Activated naive CD4-positive, alpha-beta T cell (primary cell): ENCODE measurements around the gene PAX6.

Experiments used
- DNase-seq, 4 experiments: peaks; one replicate each; lab custom pipeline; 2025; lab: John Stamatoyannopoulos, UW

Gene PAX6

GRCh38 chr11:31798057-31798553, 13.0 kb downstream of the PAX6 start:
- DNase-seq: no peak

DNA sequence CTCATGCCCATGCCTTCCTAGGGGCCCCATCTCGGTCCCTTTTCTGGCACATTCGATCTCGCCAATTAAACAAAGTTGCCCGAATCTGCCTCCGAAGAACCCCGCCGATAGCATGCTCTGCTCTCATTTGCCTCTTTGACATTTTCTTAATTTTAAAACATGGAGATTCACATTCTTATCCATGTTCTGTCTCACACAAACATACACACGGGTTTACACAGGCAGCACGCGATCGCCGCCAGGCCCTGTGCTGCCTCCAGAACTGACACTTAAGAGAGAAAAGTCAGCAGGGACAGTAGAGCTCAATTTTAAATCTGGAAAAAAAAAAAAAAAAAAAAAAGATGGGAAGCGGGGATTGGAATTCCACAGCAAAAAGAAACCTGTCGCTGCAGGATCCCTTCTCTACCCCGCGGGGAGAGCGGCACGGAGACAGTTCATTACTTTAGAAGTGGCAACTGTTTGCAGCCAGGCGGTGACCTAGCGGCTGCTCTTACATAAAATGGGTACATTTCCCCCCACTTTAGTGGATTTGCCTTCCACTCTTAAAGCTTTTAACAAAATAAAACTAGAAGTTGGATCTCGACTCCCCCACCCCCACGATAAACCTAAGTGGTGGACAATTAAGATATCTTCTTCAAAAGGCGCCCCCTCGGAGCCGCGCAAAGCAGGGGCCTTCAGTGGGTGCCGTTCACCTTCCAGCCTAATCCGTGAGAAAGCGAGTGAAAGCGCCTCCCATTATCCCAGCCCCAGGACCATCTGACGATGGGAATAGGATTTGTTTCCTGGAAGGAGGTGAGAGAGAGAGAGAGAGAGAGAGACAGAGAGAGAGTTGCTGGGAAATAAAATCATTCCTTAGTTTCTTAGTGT, 13.7 kb downstream of the PAX6 start:
- no peak for DNase-seq

- DNase-seq: no peak
Observed at GRCh38 chr11:31796499-31797189, 14.5 kb downstream of the PAX6 start.

DNA sequence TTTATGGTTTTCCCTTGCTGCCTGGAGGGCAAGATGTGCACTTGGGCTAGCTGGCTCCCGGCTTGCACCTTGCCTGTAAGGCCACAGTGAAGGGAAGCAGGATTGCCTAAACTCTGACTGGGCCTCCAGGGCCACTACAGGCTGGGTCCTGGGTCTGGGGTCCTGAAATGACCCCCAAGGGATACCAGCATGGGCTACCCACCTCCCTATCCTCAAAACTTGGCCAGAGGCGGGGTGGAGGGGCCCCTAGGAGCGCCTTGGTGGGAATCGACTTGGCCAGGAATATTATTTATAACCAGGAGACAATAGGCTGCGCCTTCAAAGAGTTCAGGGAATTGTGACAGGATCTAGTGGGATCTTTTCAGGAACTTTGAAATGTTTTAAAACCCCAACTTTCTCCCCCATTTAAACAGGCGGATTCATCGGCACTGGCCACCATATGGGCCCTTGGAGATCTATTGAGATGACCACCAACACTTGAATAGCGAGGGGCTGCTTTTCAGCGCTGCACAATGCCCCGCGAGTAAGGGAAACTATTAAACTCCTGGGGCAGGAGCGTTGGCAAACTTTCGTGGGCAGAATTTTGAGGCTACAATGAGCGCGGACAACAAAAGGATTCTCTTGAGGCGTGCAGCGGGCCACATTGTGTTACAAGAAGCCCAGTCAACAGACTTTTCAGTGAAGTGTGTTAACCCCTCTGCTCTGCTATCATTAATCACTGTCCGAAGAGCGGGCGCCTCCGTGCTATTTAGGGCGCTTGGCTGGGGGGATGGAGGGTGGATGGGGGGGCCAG, 15.2 kb downstream of the PAX6 start:
- DNase-seq: no peak

DNA sequence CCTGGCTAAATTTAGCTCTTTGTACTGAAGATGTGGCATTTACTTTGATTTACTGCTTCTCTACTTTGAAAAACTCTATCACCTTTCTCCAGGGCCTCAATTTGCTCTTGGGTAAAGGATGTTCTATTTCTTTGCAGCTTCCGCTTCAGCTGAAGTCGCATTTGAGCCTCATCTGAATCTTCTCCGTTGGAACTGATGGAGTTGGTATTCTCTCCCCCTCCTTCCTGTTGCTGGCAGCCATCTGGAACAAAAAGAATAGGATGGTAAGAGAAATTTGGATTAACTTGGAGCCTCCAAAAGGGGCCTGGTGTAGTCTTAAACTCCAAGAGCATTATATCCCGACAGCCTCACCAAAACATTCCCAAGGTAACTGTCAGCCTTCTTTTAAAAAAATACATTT, 16.6 kb downstream of the PAX6 start:
- no peak for DNase-seq

GRCh38 chr11:31793264-31793663, 17.9 kb downstream of the PAX6 start:
- no peak for DNase-seq

DNA sequence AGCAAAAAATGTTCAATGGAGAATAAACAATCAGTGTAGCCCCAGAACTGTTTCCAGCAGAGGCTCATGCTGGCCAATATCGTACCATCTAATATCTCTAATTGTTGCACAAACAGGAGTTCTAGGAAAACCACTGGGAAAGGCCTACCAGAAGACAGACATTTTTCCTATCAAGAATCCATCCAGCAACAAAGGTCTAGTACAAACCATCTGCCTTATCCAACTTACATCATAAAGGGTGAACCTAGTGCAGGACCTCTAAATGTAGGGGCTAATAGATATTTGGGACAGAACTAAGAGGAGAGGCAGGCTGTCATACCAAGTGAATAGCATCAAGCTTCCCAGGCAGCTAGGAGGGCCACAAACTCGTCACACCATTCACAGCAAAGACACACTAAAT, 18.7 kb downstream of the PAX6 start:
- no peak for DNase-seq

DNA sequence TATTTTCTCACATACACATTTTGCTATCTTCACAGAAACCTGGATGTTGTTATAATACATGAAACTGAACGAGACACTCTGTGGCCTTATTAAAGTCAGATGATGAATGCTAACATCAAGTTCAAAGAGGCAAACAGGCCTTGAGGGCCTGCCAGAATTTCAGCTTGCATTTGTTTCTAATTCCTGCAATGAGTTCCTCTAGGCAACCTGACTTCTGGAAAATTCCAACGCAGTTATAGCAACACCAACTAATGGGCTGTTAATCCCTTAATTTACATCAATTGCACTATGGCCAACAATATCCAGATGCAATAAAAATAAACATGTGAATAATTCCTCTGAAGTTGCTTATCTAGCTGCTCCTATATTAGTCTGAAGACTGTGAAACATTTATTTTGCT, 19.1 kb downstream of the PAX6 start:
- no peak for DNase-seq

DNA sequence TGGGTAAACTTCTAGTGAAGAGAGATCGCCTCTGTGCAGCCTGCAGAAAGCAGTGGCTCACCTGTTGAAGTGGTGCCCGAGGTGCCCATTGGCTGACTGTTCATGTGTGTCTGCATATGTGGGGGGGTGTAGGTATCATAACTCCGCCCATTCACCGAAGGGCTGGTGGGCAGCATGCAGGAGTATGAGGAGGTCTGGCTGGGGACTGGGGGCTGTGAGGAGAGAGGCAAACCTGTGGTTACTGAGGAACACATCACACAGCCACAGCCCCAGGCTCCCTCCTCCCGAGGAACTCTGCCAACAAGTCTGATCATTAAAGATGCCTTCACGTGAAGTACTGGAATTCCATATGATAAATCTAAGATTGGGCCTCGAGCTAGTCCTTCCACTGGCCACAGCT, 20.5 kb downstream of the PAX6 start:
- no peak for DNase-seq

GRCh38 chr11:31788085-31788484, 23.0 kb downstream of the PAX6 start:
- no peak for DNase-seq

GRCh38 chr11:31786996-31787685, 24.0 kb downstream of the PAX6 start:
- no peak for DNase-seq

DNA sequence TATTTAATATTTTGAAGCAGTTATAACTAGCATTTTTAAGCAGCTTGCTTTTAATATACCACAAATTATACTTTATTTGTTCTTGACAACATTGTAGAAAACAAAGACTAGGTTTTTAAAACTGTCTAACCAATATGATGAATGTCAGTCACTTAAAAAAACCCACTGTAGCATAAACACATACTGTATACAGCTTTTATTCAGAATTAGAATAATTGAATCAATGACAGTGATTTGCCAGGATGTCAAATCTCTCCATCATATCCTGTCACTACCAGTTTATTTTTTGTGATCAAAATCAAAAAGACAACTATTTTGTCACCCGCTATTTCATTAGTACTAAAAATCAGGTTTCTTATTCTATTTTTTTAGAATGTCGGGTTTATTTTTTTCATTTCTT, 26.5 kb downstream of the PAX6 start:
- DNase-seq: no peak

- no peak for DNase-seq
Observed at GRCh38 chr11:31783252-31783651, 27.9 kb downstream of the PAX6 start.

DNA sequence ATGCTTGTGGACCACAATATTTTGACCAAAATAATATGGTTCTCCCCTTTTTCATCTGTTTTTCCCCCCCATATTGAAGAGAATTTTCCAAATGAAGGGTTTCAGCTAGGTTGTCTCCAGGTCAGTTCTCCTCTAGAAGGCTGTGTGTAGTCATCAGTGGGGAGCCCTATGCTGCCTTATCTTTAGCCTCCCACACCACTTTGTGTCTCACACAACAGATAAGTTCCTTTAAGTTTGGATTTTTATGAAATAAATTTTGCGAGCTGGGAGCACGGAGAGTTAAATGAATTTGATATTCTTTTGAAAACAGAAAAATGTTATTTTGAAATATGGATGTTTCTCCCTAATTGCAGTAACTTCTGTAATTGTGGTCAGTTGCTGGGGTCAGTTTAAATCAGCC, 28.9 kb downstream of the PAX6 start:
- no peak for DNase-seq

GRCh38 chr11:31780480-31780971, 30.6 kb downstream of the PAX6 start:
- no peak for DNase-seq

GRCh38 chr11:31780078-31780477, 31.0 kb downstream of the PAX6 start:
- no peak for DNase-seq

DNA sequence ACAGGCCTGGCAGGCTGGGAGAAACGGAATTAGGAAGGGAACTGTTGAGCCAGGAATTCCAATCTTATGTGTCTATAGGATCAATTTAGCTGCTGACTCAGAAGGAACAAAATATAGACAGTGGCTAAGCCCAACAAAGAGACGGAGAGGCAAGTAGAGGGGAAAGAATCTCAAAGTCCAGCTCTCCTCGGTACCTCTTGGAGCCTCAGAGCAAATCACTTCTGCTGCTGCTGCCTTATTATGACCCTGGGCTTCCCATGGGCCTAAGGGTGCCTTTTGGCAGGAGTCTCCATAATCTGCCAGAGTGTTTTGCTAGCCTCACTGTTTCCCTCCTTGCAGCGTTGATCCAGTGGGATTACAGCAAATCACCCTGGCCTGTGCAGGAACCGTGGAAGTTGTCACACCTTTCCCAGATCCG, 31.7 kb downstream of the PAX6 start:
- no peak for DNase-seq

DNA sequence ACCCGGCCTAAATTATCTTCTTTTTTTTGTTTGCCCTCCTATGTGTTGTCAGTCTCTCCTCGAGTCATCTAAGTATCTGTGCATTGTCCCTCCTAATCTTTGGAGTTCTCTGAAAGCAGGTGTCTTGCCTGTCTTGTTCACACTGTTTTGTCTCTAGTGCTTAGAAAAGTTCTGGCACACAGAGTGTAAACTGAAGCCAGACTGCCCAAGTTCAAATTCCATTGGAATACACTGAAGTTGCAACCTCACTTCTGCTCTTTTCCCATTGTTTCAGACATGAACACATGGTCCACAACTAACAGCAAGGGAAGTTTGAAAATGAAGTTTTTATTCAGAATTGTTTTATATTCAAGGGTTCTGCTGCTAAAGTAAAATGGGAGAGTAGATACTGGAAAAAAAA, 38.7 kb downstream of the PAX6 start:
- DNase-seq: no peak

DNA sequence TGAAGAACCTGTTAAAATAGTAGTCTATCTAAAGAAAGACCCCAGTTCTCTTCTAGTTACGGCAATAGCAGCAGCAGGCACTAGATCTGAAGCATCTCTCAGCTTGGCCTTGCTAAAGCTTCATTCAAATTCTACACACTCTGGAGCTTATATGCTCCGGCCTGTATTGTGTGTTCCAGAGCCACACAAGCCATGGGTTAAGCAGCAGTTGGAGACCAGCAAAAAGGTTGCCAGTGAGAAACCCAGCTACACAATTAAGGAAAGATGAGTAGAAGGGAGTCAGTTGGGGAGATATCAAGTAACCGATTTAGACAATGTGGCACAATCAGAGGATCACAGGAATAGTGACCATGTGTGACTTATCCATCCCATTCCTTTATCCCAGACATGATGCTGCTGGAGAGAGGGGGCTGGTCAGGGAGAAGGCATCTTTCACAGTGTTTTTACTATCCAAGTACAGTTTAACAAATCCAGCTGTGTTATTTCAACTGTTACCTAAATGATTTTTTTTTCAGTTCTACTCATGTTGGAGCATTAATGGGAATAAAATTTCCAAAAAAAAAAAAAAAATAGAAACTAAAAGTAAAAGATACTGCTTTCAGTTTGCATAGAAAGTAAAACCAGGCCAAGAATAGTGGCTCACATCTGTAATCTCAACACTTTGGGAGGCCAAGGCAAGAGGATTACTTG, 41.0 kb downstream of the PAX6 start:
- no peak for DNase-seq

- DNase-seq: no peak
Observed at GRCh38 chr11:31768749-31769640, 42.1 kb downstream of the PAX6 start.
